ENCODE data around the gene THSD4. TPM values are rescaled to one million over a fixed set of nuclear protein-coding genes. Genes with fewer than 3 reads are reported as not detected.

THSD4 gene
- total RNA-seq, result 100 to 1,000 TPM in 1 of 2 donors, 10 to 100 TPM in 1; 71.2 to 150 TPM

DNA sequence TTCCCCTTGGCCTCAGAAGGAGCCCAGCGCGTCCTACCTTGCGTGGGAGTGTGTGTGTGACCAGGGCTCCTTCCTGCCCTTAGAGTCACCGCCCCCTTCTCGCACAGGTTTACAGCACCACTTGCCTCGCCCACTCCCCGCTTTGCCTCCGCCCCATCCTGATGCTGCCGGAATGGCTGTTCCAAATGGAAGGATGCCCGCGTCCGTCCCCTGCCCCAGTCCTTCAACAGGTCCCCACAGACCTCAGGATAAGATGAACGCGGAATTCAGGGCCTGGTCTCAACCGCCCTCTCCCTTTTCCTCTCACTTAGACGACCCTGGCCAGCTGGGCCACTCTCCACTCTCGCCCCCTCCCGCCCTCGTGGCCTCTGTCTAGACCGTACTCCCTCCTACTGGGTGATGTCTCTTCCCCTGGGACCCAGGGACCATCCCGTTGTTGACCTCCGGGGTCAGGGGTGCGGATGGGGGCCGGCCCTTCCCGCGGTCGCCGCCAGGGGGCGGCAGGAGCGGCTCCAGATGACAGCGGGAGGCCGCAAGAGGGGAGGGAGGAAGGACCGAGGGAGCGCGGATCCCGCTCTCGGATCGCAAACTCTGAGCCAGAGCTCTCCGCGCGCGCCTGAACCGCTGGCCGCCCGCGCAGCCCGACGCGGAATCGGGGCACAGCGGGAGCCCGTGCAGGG lies at the start of gene THSD4:
Gene THSD4, plus strand, starts transcription at position 585 of the 680 bp plus-strand sequence.
- H3K27ac ChIP-seq, result peak within 1 kb of the TSS; percentile 88 to 90
- no peaks in the 10 kb centered on the region for H3K36me3 ChIP-seq
- no peak for DNase-seq (ENCODE audit: low spot score)
- H3K9me3 ChIP-seq, result no peaks in the 10 kb centered on the region
- ATAC-seq (ENCODE audit: insufficient number of reproducible peaks, low FRiP score, low read depth), result peak; percentile 54
- H3K4me3 ChIP-seq, result peak within 1 kb of the TSS; percentile 77
- TF ChIP-seq, protein P1, sequence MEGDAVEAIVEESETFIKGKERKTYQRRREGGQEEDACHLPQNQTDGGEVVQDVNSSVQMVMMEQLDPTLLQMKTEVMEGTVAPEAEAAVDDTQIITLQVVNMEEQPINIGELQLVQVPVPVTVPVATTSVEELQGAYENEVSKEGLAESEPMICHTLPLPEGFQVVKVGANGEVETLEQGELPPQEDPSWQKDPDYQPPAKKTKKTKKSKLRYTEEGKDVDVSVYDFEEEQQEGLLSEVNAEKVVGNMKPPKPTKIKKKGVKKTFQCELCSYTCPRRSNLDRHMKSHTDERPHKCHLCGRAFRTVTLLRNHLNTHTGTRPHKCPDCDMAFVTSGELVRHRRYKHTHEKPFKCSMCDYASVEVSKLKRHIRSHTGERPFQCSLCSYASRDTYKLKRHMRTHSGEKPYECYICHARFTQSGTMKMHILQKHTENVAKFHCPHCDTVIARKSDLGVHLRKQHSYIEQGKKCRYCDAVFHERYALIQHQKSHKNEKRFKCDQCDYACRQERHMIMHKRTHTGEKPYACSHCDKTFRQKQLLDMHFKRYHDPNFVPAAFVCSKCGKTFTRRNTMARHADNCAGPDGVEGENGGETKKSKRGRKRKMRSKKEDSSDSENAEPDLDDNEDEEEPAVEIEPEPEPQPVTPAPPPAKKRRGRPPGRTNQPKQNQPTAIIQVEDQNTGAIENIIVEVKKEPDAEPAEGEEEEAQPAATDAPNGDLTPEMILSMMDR (IDR thresholded peaks at IDR 0.05), result peak; percentile 98
- no peaks in the 10 kb centered on the region for H3K27me3 ChIP-seq (replicated peaks; ENCODE audit: insufficient read depth)
- H3K4me1 ChIP-seq (ENCODE audit: control insufficient read depth in 1 of 2, low read depth in 2 of 2), result peaks cover 0 to 42% of the 10 kb centered on the region in 2 donors

DNA sequence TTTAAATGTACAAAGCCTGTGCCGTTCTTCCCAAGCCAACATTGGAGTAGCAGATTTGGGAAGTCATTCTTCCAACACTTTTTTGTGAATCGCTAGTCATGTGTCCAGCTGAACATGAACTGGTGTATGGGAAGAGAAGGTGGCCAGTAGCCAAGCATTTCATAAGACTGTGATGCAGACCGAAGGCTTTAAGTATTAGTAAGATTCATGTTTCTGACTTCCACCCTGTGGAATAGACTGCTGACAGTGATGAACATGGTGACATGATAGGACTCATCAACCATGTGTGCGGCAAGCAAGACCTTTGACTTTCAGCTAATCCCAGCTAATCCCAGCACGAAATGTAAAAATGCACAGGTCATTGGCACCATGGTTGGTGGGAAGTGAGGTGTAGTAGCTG lies 48.3 kb upstream of the THSD4 start:
- no peaks in the 10 kb centered on the region for H3K9me3 ChIP-seq
- no peak overlapping the region for H3K27ac ChIP-seq
- DNase-seq (ENCODE audit: low spot score), result no peak

DNA sequence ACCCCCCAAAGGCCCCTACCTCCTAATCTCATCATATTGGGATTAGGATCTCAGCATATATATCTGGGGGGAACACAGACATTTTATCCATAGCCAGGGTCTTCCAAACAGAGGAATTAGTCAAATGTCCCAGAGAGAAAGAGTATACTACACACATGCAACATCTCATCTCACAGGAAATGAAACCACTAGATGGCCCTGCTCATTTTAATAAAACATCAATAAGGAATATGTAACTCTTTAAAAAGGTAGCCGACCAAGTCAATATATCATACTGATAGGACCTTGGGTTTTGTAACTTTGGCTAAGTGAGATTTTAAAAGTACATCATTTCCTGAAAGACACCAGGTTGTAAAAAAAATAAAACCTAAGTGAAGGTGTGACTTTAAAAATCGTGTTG lies 45.6 kb upstream of the THSD4 start:
- TF ChIP-seq, protein P1 (IDR thresholded peaks at IDR 0.05), result no peak
- Histone ChIP-seq H3K4me3 (no peak overlapping the region), H3K36me3 (no peaks in the 10 kb centered on the region), H3K27ac (no peak overlapping the region), H3K9me3 (no peaks in the 10 kb centered on the region), H3K27me3 (replicated peaks; ENCODE audit: insufficient read depth) (no peaks in the 10 kb centered on the region), H3K4me1 (ENCODE audit: control insufficient read depth in 1 of 2, low read depth in 2 of 2) (peaks cover 0 to 5% of the 10 kb centered on the region in 2 donors)
- ATAC-seq (ENCODE audit: insufficient number of reproducible peaks, low FRiP score, low read depth), result no peak
- no peak for DNase-seq (ENCODE audit: low spot score)

More for the DNA sequence above, 48.3 kb upstream of the THSD4 start:
- TF ChIP-seq, protein P1 (IDR thresholded peaks at IDR 0.05), result no peak
- no peak overlapping the region for H3K4me3 ChIP-seq
- no peaks in the 10 kb centered on the region for H3K36me3 ChIP-seq
- H3K27me3 ChIP-seq (replicated peaks; ENCODE audit: insufficient read depth), result no peaks in the 10 kb centered on the region
- peaks cover 0 to 5% of the 10 kb centered on the region in 2 donors for H3K4me1 ChIP-seq (ENCODE audit: control insufficient read depth in 1 of 2, low read depth in 2 of 2)
- ATAC-seq (ENCODE audit: insufficient number of reproducible peaks, low FRiP score, low read depth), result no peak

DNA sequence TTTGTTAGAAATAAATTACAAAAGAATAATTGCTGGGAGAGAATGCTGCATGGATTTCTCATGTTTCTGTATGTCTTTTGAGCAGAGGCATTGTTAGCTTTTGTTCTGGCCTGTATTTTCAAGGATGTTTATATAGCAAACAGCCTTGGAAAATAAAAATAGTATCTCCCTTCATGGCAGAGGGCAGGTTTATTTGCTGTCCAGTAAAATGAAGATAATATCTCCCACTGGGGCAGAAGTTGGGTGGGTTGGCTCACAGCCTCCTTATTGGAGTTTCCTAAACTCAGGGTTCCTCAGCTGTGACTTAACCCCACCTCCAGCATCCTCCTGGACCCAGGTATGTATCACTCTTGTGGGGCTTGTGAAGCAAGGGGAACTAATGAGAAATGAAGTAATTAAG lies 43.7 kb upstream of the THSD4 start:
- no peak overlapping the region for H3K27ac ChIP-seq
- H3K27me3 ChIP-seq (replicated peaks; ENCODE audit: insufficient read depth), result no peaks in the 10 kb centered on the region
- TF ChIP-seq, protein P1 (IDR thresholded peaks at IDR 0.05), result no peak
- H3K4me1 ChIP-seq (ENCODE audit: control insufficient read depth in 1 of 2, low read depth in 2 of 2), result peaks cover 0 to 5% of the 10 kb centered on the region in 2 donors
- no peak for DNase-seq (ENCODE audit: low spot score)
- ATAC-seq (ENCODE audit: insufficient number of reproducible peaks, low FRiP score, low read depth), result no peak
- no peaks in the 10 kb centered on the region for H3K9me3 ChIP-seq
- H3K4me3 ChIP-seq, result no peak overlapping the region
- no peaks in the 10 kb centered on the region for H3K36me3 ChIP-seq

DNA sequence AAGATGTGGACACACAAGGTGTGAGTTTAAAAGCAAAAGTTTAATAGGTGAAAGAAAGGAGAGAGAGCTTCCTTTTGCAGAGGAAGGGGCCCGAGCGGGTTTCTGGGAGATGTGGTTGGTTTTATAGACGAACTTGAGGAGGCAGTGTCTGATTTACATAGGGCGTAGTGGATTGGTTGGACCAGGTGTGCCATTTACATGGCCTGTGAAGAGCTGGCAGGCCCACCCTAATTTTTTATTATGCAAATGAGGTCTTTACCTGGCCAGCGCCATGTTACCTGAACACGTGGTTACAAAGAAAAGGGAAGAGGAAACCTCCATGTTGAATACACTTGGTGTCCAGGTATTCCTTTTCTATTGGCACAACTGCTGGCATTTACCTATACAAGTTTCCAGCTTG lies 42.8 kb upstream of the THSD4 start:
- no peaks in the 10 kb centered on the region for H3K9me3 ChIP-seq
- TF ChIP-seq, protein P1 (IDR thresholded peaks at IDR 0.05), result no peak
- no peak for ATAC-seq (ENCODE audit: insufficient number of reproducible peaks, low FRiP score, low read depth)
- H3K36me3 ChIP-seq, result no peaks in the 10 kb centered on the region
- H3K27me3 ChIP-seq (replicated peaks; ENCODE audit: insufficient read depth), result no peaks in the 10 kb centered on the region
- no peak for DNase-seq (ENCODE audit: low spot score)
- H3K4me1 ChIP-seq (ENCODE audit: control insufficient read depth in 1 of 2, low read depth in 2 of 2), result peaks cover 0 to 5% of the 10 kb centered on the region in 2 donors
- no peak overlapping the region for H3K27ac ChIP-seq
- no peak overlapping the region for H3K4me3 ChIP-seq

Data from thoracic aorta (tissue), 2 donors.